ENCODE data around the gene LCTL.
A peak's percentile ranks its signal among the peaks of the same experiment; 100 is the strongest.

LCTL gene

GRCh38 chr15:66588971-66589370 is 23.2 kb upstream of the LCTL start:
- H3K4me1 Mint-ChIP-seq: peaks cover 8% of the 10 kb centered on the region
- no peak overlapping the region for H3K4me3 Mint-ChIP-seq
- peaks cover 27% of the 10 kb centered on the region for H3K27me3 Mint-ChIP-seq (ENCODE audit: low read depth)
- no peak for TF ChIP-seq CTCF (IDR thresholded peaks at IDR 0.05; ENCODE audit: unreplicated experiment in 3 of 3)
- H3K9me3 Mint-ChIP-seq: no peaks in the 10 kb centered on the region
- H3K36me3 Mint-ChIP-seq (ENCODE audit: low read depth): no peaks in the 10 kb centered on the region
- H3K27ac Mint-ChIP-seq: no peak overlapping the region

GRCh38 chr15:66588537-66588936 is 22.7 kb upstream of the LCTL start:
- Mint-ChIP-seq H3K9me3 (no peaks in the 10 kb centered on the region), H3K27ac (no peak overlapping the region), H3K36me3 (ENCODE audit: low read depth) (no peaks in the 10 kb centered on the region), H3K27me3 (ENCODE audit: low read depth) (peaks cover 27% of the 10 kb centered on the region), H3K4me3 (no peak overlapping the region), H3K4me1 (peaks cover 8% of the 10 kb centered on the region)
- TF ChIP-seq CTCF (IDR thresholded peaks at IDR 0.05; ENCODE audit: unreplicated experiment in 3 of 3): no peak

GRCh38 chr15:66587749-66588148 is 22.0 kb upstream of the LCTL start:
- no peak for TF ChIP-seq CTCF (IDR thresholded peaks at IDR 0.05; ENCODE audit: unreplicated experiment in 3 of 3)
- H3K9me3 Mint-ChIP-seq: no peaks in the 10 kb centered on the region
- H3K4me1 Mint-ChIP-seq: peaks cover 8% of the 10 kb centered on the region
- no peak overlapping the region for H3K4me3 Mint-ChIP-seq
- H3K27ac Mint-ChIP-seq: no peak overlapping the region
- no peaks in the 10 kb centered on the region for H3K36me3 Mint-ChIP-seq (ENCODE audit: low read depth)
- peaks cover 22% of the 10 kb centered on the region for H3K27me3 Mint-ChIP-seq (ENCODE audit: low read depth)

GRCh38 chr15:66587020-66587419 is 21.2 kb upstream of the LCTL start:
- H3K36me3 Mint-ChIP-seq (ENCODE audit: low read depth): no peaks in the 10 kb centered on the region
- no peak overlapping the region for H3K27ac Mint-ChIP-seq
- H3K27me3 Mint-ChIP-seq (ENCODE audit: low read depth): peaks cover 22% of the 10 kb centered on the region
- TF ChIP-seq CTCF (IDR thresholded peaks at IDR 0.05; ENCODE audit: unreplicated experiment in 3 of 3): no peak
- no peaks in the 10 kb centered on the region for H3K9me3 Mint-ChIP-seq
- H3K4me3 Mint-ChIP-seq: no peak overlapping the region
- peaks cover 10% of the 10 kb centered on the region for H3K4me1 Mint-ChIP-seq

GRCh38 chr15:66586155-66586976 is 20.6 kb upstream of the LCTL start:
- H3K4me3 Mint-ChIP-seq: no peak overlapping the region
- no peaks in the 10 kb centered on the region for H3K9me3 Mint-ChIP-seq
- no peak for TF ChIP-seq CTCF (IDR thresholded peaks at IDR 0.05; ENCODE audit: unreplicated experiment in 3 of 3)
- no peak overlapping the region for H3K27ac Mint-ChIP-seq
- no peaks in the 10 kb centered on the region for H3K36me3 Mint-ChIP-seq (ENCODE audit: low read depth)
- H3K4me1 Mint-ChIP-seq: peaks cover 12% of the 10 kb centered on the region
- peaks cover 22% of the 10 kb centered on the region for H3K27me3 Mint-ChIP-seq (ENCODE audit: low read depth)

GRCh38 chr15:66581972-66582537 is 16.3 kb upstream of the LCTL start:
- peaks cover 9% of the 10 kb centered on the region for H3K27me3 Mint-ChIP-seq (ENCODE audit: low read depth)
- H3K4me1 Mint-ChIP-seq: peaks cover 12% of the 10 kb centered on the region
- H3K4me3 Mint-ChIP-seq: no peak overlapping the region

More at GRCh38 chr15:66581972-66582537, 16.3 kb upstream of the LCTL start:
- TF ChIP-seq CTCF (IDR thresholded peaks at IDR 0.05; ENCODE audit: unreplicated experiment in 3 of 3): no peak
- H3K9me3 Mint-ChIP-seq: no peaks in the 10 kb centered on the region
- no peaks in the 10 kb centered on the region for H3K36me3 Mint-ChIP-seq (ENCODE audit: low read depth)
- peak overlapping the region in 1 of 3 experiments; percentile 54 for H3K27ac Mint-ChIP-seq
